ENCODE data around the gene DIO3.

DNA sequence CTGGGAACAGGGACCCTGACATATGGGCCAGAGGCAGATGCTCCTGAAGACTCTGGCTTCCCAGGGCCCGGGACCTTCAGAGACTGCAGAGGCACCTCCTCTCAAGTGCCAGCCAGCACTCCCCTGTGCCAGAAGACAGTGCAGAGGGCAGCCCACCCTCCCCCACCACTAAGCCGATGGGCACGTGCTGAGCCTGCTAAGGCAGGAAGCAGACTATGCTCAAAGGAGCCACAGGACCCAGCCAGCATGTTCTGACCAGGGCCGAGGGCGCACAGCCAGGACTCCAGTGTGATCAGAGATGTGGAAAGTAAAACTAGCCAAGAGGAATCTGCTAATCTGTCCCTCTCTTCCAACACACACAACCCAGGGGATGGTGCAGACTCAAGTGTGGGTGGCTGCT is 29.8 kb downstream of the DIO3 start:
- TF ChIP-seq, protein P1, sequence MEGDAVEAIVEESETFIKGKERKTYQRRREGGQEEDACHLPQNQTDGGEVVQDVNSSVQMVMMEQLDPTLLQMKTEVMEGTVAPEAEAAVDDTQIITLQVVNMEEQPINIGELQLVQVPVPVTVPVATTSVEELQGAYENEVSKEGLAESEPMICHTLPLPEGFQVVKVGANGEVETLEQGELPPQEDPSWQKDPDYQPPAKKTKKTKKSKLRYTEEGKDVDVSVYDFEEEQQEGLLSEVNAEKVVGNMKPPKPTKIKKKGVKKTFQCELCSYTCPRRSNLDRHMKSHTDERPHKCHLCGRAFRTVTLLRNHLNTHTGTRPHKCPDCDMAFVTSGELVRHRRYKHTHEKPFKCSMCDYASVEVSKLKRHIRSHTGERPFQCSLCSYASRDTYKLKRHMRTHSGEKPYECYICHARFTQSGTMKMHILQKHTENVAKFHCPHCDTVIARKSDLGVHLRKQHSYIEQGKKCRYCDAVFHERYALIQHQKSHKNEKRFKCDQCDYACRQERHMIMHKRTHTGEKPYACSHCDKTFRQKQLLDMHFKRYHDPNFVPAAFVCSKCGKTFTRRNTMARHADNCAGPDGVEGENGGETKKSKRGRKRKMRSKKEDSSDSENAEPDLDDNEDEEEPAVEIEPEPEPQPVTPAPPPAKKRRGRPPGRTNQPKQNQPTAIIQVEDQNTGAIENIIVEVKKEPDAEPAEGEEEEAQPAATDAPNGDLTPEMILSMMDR (IDR thresholded peaks at IDR 0.05; ENCODE audit: poor library complexity): no peak
- TF ChIP-seq EZH2 (IDR thresholded peaks at IDR 0.05; ENCODE audit: borderline replicate concordance): no peak
- no peak for TF ChIP-seq EZH2phosphoT487 (IDR thresholded peaks at IDR 0.05; ENCODE audit: low read depth, severe bottlenecking, unreplicated experiment)
